GM21367 (cell line): ENCODE data around the gene TYW1B.
"Not testable (repeated sequence)": the region's sequence is repeated elsewhere in the genome, so short reads cannot be mapped to it uniquely, and the experiment has no call there.

Experiments used
- ATAC-seq: cut with Tn5 transposase; IDR thresholded peaks from one replicate; pipeline ENCODE4 v1.9.1; 2021; ENCODE audit not compliant: unreplicated experiment

Gene TYW1B

DNA sequence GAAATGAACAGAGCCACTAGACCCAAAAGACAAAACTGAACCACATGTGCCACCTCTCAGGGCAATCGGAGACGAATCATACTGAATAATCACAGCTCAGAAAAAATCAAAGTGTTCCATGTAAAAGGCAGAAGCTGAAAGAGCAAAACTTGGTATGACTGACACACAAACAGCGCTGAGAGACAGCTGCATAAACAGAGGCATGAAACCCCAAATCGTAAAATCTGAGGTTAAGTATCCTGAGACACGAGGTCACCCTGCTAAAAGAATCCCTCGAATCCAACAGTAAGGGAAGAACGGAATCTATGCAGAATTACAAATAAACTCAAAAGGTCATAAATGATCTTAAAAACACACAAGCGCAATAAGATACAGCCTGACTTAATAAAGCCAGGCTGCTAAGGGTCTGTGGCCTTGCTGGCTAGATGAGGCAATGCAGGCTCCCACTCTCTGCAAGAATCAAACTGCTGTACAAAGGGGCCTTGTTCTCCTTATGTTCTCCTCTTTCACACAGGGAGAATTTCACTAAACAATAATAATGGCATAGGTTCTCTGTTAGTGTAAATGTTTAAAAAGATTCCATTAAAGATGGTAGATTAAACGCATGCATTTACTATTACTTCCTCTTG lies 247.7 kb downstream of the TYW1B start:
- ATAC-seq = not testable (repeated sequence)

DNA sequence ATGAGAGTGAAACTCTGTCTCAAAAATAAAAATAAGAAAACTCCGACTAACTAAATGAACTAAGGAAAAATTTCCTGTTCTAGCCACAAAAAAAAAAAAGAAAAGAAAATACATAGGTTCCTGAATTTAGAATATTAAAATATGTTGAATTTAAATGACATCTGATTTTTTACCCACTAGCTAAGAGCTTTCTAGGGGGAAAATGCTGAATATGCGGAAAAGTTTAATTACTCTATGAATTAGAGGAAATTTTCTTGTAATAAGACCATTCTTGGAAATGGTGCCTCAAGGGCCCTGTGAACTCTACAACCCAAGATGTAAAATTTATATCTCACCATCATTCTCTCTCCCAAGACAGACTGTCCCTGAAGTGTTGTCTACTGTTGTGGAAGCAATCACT lies 250.9 kb downstream of the TYW1B start:
- no peak for ATAC-seq

DNA sequence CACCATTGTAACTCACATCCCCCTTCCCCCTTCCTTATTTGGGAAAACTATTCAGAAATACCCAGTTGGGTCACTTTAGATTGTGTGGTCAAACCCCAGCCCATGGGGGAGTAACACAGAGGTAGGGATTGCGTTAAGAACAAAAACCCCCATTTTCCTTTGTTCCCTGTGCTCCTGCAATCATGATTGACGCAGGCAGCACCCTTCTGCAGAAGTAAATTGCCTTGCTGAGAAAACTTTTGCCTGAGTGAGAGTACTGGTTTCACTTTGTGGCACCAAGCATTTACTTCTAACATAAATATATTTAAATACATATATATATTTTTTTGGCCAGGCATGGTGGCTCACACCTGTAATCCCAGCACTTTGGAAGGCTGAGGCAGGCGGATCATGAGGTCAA lies 266.0 kb downstream of the TYW1B start:
- ATAC-seq = not testable (repeated sequence)

DNA sequence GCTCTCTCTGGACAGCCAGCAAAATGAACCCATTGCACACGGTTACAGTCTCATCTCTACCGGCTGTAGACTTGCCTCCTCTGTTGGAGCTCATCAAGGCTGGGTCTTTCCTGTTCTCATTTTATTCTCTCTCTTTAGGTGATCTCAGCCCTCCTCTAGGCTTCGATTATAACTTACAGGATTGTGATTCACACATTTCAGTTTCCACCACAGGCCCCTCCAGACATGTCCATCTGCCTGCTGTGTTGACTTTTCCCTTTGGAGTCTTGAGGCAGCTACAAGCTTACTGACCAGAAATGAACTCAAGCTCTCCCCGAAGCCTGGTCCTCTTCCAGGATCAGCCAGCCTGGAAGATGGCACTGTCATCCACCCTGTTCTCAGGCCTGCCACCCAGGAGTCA lies 268.5 kb downstream of the TYW1B start:
- not testable (repeated sequence) for ATAC-seq

DNA sequence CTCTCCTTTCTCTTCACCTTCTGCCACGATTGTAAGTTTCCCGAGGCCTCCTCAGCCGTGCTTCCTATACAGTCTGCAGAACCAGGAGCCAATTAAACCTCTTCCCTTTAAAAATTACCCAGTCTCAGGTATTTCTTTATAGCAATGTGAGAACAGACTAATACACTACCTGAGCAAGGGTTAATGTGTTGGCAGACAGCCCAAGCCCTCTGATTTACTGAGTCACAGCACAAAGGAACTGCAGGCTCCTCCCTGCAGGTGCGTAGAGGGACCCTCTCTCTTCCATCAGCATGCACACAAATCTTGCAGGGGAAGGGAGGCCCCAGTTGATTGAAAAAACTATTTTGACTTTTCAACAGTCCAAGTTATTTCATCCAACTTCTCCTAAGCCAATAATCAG lies 271.3 kb downstream of the TYW1B start:
- not testable (repeated sequence) for ATAC-seq

DNA sequence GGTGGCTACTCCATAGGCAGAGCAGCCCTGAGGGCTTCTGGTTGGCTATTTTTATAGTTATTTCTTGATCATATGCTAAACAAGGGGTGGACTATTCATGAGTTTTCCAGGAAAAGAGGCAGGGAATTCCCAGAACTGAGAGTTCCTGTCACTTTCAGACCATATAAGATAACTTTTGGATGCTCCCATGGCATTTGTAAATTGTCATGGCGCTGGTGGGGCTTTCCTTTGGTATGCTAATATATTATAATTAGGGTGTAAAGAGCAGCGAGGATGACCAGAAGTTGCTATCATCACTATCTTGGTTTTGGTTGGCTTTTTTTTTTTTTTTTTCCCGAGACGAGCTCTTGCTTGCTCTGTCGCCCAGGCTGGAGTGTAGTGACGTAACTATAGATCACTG lies 272.8 kb downstream of the TYW1B start:
- ATAC-seq = not testable (repeated sequence)

DNA sequence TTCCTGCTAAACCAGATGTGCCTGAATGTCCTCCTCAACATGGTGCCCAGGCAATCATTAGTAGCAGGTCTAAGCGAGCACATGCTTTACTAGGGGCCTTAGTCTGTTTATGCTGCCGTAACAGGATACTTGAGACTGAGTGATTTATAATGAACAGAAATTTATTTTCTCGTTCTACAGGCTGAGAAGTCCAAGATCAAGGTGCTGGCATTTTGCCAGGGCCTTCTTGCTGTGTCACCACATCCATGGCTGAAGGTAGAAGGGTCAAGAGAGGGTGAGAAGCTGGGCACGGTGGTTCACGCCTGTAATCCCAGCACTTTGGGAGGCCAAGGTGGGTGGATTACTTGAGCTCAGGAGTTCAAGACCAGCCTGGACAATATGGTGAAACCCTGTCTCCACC lies 273.6 kb downstream of the TYW1B start:
- ATAC-seq = not testable (repeated sequence)

DNA sequence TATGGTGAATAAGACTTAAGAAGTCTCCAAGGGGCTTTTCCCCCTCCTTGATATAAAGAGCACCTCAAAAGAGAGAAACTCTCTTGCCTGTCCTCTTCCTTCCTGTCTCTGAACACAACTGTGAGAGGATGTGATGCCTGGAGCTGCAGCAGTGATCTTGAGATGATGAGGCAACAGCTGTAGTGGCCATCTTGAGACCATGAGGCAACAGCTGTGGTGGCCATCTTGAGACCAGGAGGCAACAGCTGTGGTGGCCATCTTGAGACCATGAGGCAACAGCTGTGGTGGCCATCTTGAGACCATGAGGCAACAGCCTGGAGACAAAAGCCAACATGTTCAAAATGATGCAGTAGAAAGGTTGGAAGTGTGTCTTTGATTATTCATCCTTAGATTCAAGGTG lies 277.5 kb downstream of the TYW1B start:
- not testable (repeated sequence) for ATAC-seq

DNA sequence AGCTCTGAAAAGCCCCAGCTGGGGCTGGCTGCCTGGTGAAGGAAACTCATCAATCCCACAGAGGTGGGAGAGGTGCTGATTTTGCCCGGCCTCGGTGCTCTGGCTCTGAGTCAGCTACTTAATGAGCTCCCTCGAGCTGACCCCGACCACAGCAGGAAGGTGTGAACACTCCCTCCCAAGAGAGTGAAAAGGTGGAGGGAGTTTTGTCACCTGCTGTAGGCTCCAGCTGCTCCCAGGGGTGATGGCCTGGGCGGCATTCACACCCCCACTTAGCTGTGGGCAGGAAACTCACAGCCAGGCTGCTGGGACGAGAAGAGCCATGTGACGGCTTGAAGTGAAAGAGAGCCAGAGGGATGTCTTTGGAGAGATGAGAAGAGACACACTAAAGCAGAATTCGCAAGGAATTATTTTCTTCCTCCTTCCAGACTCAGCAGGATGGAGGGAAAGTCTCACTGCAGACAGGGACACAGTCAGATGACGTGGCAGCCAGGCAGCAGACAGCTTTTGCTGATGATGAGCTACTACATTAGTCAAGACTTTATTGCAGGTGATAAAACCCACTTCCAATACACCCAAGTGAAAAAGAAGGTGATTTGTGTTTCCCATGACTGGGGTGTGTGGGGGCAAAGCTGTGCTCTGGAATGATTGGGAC lies 281.3 kb downstream of the TYW1B start:
- ATAC-seq = not testable (repeated sequence)

DNA sequence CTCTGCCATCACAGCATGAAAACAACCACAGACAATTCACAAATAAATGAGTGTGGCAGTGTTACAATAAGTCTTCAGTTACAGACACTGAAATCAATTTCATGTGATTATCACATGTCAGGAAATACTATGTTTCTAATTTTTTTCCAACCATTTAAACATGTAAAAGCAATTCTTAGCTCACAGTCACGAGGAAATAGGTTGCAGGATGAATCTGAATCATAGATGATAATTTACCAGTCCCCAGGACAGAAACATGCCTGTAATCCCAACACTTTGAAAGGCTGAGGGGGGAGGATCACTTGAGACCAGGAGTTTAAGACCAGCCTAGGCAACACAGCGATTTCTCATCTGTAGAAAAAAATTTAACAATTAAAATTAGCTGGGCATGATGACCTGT lies 283.5 kb downstream of the TYW1B start:
- ATAC-seq = not testable (repeated sequence)

DNA sequence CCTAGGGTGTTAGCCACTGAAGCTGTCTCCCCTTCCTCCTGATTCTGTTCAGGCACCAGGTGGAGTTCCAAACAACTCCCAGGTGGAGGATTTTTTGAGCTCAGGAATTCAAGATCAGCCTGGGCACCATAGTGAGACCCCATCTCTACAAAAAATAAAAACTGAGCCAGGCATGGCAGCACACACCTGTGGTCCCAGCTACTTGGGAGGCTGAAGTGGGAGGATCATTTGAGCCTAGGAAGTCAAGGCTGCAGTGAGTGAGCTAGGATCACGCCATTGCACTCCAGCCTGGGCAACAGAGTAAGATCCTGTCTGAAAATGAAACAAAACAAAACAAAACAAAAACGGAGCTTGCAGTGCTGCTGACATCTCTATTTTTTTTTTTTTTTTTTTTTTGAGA lies 287.1 kb downstream of the TYW1B start:
- ATAC-seq = no peak

DNA sequence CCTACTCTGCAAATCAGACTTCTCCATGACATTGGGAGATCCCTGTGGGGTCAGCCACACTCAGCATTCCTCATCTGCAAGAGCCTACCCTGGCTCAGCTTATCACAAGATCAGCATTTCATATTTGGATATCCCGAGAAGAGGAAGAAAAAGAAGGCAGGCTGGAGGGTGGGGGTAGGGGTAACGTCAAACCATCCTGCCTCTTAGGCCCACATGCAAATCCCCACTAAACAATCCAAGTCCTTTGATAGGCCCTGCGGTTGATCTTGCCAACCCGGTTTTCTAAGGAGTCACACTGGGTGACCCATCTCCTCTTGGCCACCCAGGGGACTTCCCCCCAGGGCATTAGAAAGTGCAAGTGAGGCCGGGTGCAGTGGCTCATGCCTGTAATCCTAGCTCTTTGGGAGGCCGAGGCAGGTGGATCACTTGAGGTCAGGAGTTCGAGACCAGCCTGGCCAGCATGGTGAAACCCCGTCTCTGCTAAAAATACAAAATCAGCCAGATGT lies 287.8 kb downstream of the TYW1B start:
- no peak for ATAC-seq

DNA sequence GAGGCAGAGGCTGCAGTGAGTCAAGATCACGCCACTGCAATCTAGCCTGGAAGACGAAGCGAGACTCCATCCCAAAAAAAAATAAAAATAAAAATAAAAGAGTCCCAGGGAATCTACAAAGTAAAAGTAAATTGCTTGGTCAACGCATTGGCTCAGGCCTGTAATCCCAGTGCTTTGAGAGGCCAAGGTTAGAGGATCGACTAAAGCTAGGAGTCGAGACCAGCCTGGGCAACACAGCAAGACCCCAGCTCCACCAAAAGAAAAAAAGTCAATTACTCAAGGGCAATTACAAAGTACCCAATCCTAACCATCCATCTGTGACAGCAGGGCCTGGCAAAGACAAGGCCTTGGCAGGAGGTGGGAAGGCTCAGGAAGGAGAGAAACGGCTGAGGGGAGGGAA lies 288.3 kb downstream of the TYW1B start:
- ATAC-seq = no peak

DNA sequence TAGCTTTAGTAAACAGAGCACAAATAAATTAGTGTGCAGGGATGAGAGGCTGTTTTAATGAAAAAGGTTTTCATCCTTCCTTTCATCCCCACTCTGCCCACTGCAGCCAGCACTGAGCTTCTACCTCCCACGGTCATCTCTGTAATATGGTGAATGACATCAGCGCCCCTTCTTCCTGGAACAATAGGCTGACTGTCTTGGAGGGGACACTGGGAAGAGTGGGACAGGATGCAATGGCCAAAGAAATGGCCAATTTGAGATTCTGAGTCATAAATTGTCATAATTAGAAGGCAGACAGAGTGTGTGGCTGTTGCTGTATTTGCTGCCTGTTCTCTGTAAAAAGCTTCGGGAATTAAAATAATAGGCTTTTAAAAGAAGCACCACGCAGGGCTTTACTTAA lies 289.1 kb downstream of the TYW1B start:
- no peak for ATAC-seq

DNA sequence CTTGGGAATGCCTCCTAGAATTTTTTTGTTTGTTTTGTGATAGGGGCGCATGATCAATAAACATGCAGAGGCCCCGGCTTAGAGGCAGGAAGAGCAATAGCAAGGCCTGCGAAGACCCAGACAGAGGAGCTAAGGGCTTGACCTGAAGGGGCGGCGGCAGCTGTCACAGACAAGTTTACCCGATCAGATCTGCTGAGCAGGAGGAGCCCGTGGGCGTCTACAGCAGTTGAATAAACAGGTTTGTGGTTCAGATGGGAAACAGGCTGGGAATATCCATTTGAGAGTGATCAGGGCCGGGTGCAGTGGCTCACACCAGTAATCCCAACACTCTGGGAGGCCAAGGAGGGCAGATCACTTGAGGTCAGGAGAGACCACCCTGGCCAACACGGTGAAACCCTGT lies 289.9 kb downstream of the TYW1B start:
- no peak for ATAC-seq

DNA sequence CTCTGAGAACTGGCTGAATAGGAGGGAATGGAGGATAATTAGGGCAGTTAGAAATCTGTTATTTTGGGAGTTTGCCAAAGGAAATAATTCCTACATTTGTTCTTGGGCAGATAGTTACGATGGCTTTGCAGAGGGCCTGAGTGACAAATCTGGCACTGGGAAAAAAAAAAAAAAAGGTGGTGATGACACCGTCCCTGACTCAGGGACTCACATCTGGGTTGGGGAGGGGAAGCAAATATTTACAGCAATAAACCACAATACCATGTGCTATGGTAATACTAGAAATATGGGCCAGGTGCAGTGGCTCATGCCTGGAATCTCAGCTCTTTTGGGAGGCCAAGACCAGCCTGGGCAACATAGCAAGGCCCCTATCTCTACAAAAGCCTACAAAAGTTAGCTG lies 292.0 kb downstream of the TYW1B start:
- not testable (repeated sequence) for ATAC-seq

DNA sequence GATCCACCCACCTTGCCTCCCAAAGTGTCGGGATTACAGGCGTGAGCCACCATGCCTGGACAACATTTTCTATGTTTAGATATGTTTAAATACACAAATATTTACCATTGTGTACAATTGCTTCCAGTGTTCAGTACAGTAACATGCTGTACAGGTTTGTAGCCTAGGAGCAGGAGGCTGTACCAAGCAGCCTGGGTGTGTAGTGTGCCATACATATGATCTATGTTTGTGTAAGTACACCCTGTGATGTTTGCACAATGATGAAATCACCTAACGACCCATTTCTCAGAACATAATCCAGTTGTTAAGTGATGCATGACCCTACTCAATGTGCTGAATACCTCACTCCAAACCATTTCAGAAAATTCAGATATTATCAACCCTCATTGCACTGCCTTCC lies 297.0 kb downstream of the TYW1B start:
- not testable (repeated sequence) for ATAC-seq
